ENCODE results near the gene KLF9. TPM values are rescaled to one million over a fixed set of nuclear protein-coding genes. Genes with fewer than 3 reads are reported as not detected.

Gene KLF9
- polyA plus RNA-seq, 1 of the 3 experiments (the other 2 are of a cell fraction): 5.8 TPM

GRCh38 chr9:70409280-70409679 lies 5.2 kb downstream of the KLF9 start:
- Histone ChIP-seq H3K27me3 (ENCODE audit: insufficient read depth) (no peaks in the 10 kb centered on the region), H3K4me3 (ENCODE audit: low read depth in 2 of 2, low read length in 1 of 2) (no peak overlapping the region), H3K79me2 (ENCODE audit: insufficient read depth) (peaks cover 73% of the 10 kb centered on the region), H4K20me1 (ENCODE audit: insufficient read depth) (peaks cover 33% of the 10 kb centered on the region; the same call in 1 of the 2 replicates), H3K4me1 (ENCODE audit: control insufficient read depth in 1 of 2, insufficient read depth in 2 of 2, low read depth in 1 of 2, low read length in 1 of 2) (peaks cover 16 to 32% of the 10 kb centered on the region in 2 experiments; a peak in 3 of 4 replicates), H3K9me2 (no peaks in the 10 kb centered on the region), H3K4me2 (no peak overlapping the region), H2AFZ (ENCODE audit: low read depth) (no peak overlapping the region), H3K9ac (no peak overlapping the region), H3F3A (replicated peaks; ENCODE audit: insufficient read depth) (peaks cover 6% of the 10 kb centered on the region), H3K27ac (ENCODE audit: low read depth in 2 of 2, low read length in 1 of 2) (no peak overlapping the region), H3K36me3 (replicated peaks in 1 of 2; ENCODE audit: control insufficient read depth in 1 of 2, insufficient read depth in 2 of 2, low read length in 1 of 2) (peaks cover 0 to 3% of the 10 kb centered on the region in 2 experiments), H3K9me3 (no peaks in the 10 kb centered on the region)
- POLR2A ChIA-PET: no interaction called here
- no peak for DNase-seq
- CTCF ChIA-PET: no interaction called here
- TF ChIP-seq, protein P1, sequence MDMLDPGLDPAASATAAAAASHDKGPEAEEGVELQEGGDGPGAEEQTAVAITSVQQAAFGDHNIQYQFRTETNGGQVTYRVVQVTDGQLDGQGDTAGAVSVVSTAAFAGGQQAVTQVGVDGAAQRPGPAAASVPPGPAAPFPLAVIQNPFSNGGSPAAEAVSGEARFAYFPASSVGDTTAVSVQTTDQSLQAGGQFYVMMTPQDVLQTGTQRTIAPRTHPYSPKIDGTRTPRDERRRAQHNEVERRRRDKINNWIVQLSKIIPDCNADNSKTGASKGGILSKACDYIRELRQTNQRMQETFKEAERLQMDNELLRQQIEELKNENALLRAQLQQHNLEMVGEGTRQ (IDR thresholded peaks at IDR 0.05; ENCODE audit: borderline replicate concordance, low read depth, low read length): no peak
- TF ChIP-seq JUND (IDR thresholded peaks at IDR 0.05): no peak
- TF ChIP-seq FOXJ3 (CRISPR knock-in tag; IDR thresholded peaks at IDR 0.05): no peak
- TF ChIP-seq CHD2 (IDR thresholded peaks at IDR 0.05; ENCODE audit: low read length, partially characterized antibody): no peak
- TF ChIP-seq NRF1 (IDR thresholded peaks at IDR 0.05; ENCODE audit: low read depth, low read length): no peak
- TF ChIP-seq, protein P2, sequence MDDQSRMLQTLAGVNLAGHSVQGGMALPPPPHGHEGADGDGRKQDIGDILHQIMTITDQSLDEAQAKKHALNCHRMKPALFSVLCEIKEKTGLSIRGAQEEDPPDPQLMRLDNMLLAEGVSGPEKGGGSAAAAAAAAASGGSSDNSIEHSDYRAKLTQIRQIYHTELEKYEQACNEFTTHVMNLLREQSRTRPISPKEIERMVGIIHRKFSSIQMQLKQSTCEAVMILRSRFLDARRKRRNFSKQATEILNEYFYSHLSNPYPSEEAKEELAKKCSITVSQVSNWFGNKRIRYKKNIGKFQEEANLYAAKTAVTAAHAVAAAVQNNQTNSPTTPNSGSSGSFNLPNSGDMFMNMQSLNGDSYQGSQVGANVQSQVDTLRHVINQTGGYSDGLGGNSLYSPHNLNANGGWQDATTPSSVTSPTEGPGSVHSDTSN (IDR thresholded peaks at IDR 0.05): no peak
- TF ChIP-seq MEF2A (IDR thresholded peaks at IDR 0.05; ENCODE audit: borderline replicate concordance, low read depth): no peak
- TF ChIP-seq MXI1 (IDR thresholded peaks at IDR 0.05; ENCODE audit: low read depth, low read length): no peak
- no peak for TF ChIP-seq POLR2AphosphoS5 (IDR thresholded peaks at IDR 0.05; ENCODE audit: low read depth, low read length)
- 95% methylated on average over 3 of the region's 3 CpGs for WGBS (ENCODE audit: low lambda C conversion rate)

DNA sequence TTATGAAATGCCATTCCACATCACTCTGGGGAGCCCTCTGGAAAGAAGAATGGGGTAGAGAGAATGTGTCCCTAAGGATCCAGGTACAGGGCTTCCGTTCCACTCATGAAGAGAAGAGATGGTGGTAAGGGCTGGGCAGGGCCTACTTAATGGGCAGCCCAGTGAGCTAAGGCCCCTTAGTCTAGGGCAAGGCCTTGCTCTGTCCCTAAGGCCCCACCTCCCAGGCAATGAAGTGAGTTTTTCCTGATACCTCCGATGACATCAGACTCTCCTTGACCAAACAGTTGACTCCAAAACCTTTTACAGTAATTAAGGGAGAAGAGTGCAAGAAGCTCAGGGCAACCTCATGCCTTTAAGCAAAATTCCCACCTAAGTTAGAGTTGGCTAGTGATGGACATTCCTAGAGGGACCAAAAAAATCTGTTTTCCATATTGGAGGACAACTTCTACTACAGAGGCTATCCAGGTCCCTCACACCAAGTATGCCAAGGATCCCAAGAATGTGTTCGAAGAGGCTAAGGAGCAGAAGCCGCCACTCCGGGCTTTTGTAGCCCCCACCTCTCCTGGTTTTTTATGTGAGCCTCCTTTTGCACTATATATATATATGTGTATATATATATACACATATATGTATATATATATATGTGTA lies 5.9 kb downstream of the KLF9 start:
- Histone ChIP-seq H2AFZ (ENCODE audit: low read depth) (no peak overlapping the region), H3K4me1 (ENCODE audit: control insufficient read depth in 1 of 2, insufficient read depth in 2 of 2, low read depth in 1 of 2, low read length in 1 of 2) (peaks cover 16 to 32% of the 10 kb centered on the region in 2 experiments; a peak in 3 of 4 replicates)

More for the DNA sequence above, 5.9 kb downstream of the KLF9 start:
- Histone ChIP-seq H3K79me2 (ENCODE audit: insufficient read depth) (peaks cover 78% of the 10 kb centered on the region), H3K4me2 (no peak overlapping the region), H3K36me3 (replicated peaks in 1 of 2; ENCODE audit: control insufficient read depth in 1 of 2, insufficient read depth in 2 of 2, low read length in 1 of 2) (peaks cover 0 to 3% of the 10 kb centered on the region in 2 experiments), H3K27me3 (ENCODE audit: insufficient read depth) (no peaks in the 10 kb centered on the region), H3K9ac (no peak overlapping the region), H4K20me1 (ENCODE audit: insufficient read depth) (peaks cover 39% of the 10 kb centered on the region; the same call in 1 of the 2 replicates), H3K27ac (ENCODE audit: low read depth in 2 of 2, low read length in 1 of 2) (no peak overlapping the region), H3K9me2 (no peaks in the 10 kb centered on the region), H3F3A (replicated peaks; ENCODE audit: insufficient read depth) (peaks cover 3% of the 10 kb centered on the region), H3K4me3 (ENCODE audit: low read depth in 2 of 2, low read length in 1 of 2) (no peak overlapping the region), H3K9me3 (no peaks in the 10 kb centered on the region)
- TF ChIP-seq TCF12 (IDR thresholded peaks at IDR 0.05) (no peak), REST (IDR thresholded peaks at IDR 0.05; ENCODE audit: low read depth, low read length) (no peak), POLR2AphosphoS5 (IDR thresholded peaks at IDR 0.05; ENCODE audit: low read depth, low read length) (no peak), EZH2phosphoT487 (IDR thresholded peaks at IDR 0.05; ENCODE audit: borderline replicate concordance, low read depth) (no peak), FOXJ3 (CRISPR knock-in tag; IDR thresholded peaks at IDR 0.05) (no peak), NRF1 (IDR thresholded peaks at IDR 0.05; ENCODE audit: low read depth, low read length) (no peak), ELF1 (IDR thresholded peaks at IDR 0.05) (no peak), CHD2 (IDR thresholded peaks at IDR 0.05; ENCODE audit: low read length, partially characterized antibody) (no peak)
- TF ChIP-seq, protein P3, sequence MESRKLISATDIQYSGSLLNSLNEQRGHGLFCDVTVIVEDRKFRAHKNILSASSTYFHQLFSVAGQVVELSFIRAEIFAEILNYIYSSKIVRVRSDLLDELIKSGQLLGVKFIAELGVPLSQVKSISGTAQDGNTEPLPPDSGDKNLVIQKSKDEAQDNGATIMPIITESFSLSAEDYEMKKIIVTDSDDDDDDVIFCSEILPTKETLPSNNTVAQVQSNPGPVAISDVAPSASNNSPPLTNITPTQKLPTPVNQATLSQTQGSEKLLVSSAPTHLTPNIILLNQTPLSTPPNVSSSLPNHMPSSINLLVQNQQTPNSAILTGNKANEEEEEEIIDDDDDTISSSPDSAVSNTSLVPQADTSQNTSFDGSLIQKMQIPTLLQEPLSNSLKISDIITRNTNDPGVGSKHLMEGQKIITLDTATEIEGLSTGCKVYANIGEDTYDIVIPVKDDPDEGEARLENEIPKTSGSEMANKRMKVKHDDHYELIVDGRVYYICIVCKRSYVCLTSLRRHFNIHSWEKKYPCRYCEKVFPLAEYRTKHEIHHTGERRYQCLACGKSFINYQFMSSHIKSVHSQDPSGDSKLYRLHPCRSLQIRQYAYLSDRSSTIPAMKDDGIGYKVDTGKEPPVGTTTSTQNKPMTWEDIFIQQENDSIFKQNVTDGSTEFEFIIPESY (IDR thresholded peaks at IDR 0.05; ENCODE audit: borderline replicate concordance, low read depth): no peak
- TF ChIP-seq, protein P4, sequence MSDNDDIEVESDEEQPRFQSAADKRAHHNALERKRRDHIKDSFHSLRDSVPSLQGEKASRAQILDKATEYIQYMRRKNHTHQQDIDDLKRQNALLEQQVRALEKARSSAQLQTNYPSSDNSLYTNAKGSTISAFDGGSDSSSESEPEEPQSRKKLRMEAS (IDR thresholded peaks at IDR 0.05; ENCODE audit: low read depth): no peak
- ChIA-PET CTCF (interaction anchor here (1.0 to 1.2 kb wide), 2 partner anchors 194 to 287 kb away, joined by 3 to 5 read pairs; no protein-coding TSS in a partner anchor), POLR2A (interaction anchor here (1.3 kb wide), 1 partner anchor 10 kb away, joined by 4 read pairs; no protein-coding TSS in a partner anchor)
- WGBS (ENCODE audit: low lambda C conversion rate): 95% methylated on average over 5 of the region's 5 CpGs
- DNase-seq: no peak
